RWPE2 (cell line): Measurements from ENCODE around the gene CCL8.

Experiments
- ATAC-seq: fragments of 200-7000 bp; cut with Tn5 transposase; 3 replicates; pipeline ENCODE4 v1.9.1; 2021; ENCODE audit warnings: low read depth
- DNase-seq: peaks from one replicate; pipeline ENCODE4 v3.0.0-alpha.2; 2020; ENCODE audit warnings: low spot score
- H3K27ac ChIP-seq: fragments of 450-650 bp; 2 replicates; pipeline ENCODE4 v1.5.1; 2017; ENCODE audit warnings: mild to moderate bottlenecking; ENCODE audit not compliant: poor library complexity, severe bottlenecking
- H3K27me3 ChIP-seq: fragments of 250-450 bp; sonication (Bioruptor Pico); 2 replicates; pipeline ENCODE4 v1.5.1; 2021; ENCODE audit warnings: mild to moderate bottlenecking, moderate library complexity; ENCODE audit not compliant: insufficient read depth, poor library complexity, severe bottlenecking
- H3K36me3 ChIP-seq: fragments of 250-450 bp; sonication (Bioruptor Pico); 2 replicates; pipeline ENCODE4 v1.5.1; 2020; ENCODE audit warnings: low read depth, mild to moderate bottlenecking, moderate library complexity
- H3K4me1 ChIP-seq: fragments of 250-450 bp; sonication (Bioruptor Pico); 2 replicates; pipeline ENCODE4 v1.5.1; 2021; ENCODE audit warnings: mild to moderate bottlenecking, moderate library complexity; ENCODE audit not compliant: insufficient read depth, poor library complexity, severe bottlenecking
- H3K4me3 ChIP-seq: fragments of 250-450 bp; sonication (Bioruptor Pico); 2 replicates; pipeline ENCODE4 v1.5.1; 2021; ENCODE audit warnings: mild to moderate bottlenecking, moderate library complexity; ENCODE audit not compliant: severe bottlenecking
- H3K9me3 ChIP-seq: fragments of 250-450 bp; sonication (Bioruptor Pico); 2 replicates; pipeline ENCODE4 v1.5.1; 2021; ENCODE audit warnings: mild to moderate bottlenecking, moderate library complexity; ENCODE audit not compliant: severe bottlenecking
- CTCF ChIP-seq: fragments of 450-650 bp; IDR thresholded peaks from one replicate; pipeline ENCODE4 v1.5.1; 2017; ENCODE audit warnings: mild to moderate bottlenecking, moderate library complexity; ENCODE audit not compliant: poor library complexity, severe bottlenecking

The CCL8 gene

GRCh38 chr17:34363183-34363661, 44.0 kb downstream of the CCL8 start, which contains the start of gene CCL1:
CCL1 (minus strand) TSS chr17:34363233; CDS start chr17:34363161, 72 bp downstream.
- H3K9me3 ChIP-seq = no peaks in the 10 kb centered on the region
- no peaks in the 10 kb centered on the region for H3K4me1 ChIP-seq
- TF ChIP-seq CTCF = no peak
- ATAC-seq (no peak), DNase-seq (no peak)
- H3K27me3 ChIP-seq = no peaks in the 10 kb centered on the region
- H3K27ac ChIP-seq = no peak within 1 kb of the TSS
- no peak within 1 kb of the TSS for H3K4me3 ChIP-seq
- H3K36me3 ChIP-seq = no peaks in the 10 kb centered on the region

- no peaks in the 10 kb centered on the region for H3K27me3 ChIP-seq
- no peak for DNase-seq
- ATAC-seq = no peak
- H3K27ac ChIP-seq = no peak overlapping the region
- H3K4me1 ChIP-seq = no peaks in the 10 kb centered on the region
- no peak for TF ChIP-seq CTCF
- H3K9me3 ChIP-seq = no peaks in the 10 kb centered on the region
- H3K4me3 ChIP-seq = no peak overlapping the region
- no peaks in the 10 kb centered on the region for H3K36me3 ChIP-seq
Measured at GRCh38 chr17:34364751-34365150, 45.5 kb downstream of the CCL8 start.

- DNase-seq = no peak
- Histone ChIP-seq H3K27me3 (no peaks in the 10 kb centered on the region), H3K36me3 (no peaks in the 10 kb centered on the region), H3K4me3 (no peak overlapping the region), H3K27ac (no peak overlapping the region), H3K4me1 (no peaks in the 10 kb centered on the region), H3K9me3 (no peaks in the 10 kb centered on the region)
- ATAC-seq = no peak
- TF ChIP-seq CTCF = no peak
Measured at GRCh38 chr17:34365340-34365739, 46.1 kb downstream of the CCL8 start.

GRCh38 chr17:34366010-34366409, 46.8 kb downstream of the CCL8 start:
- Histone ChIP-seq H3K4me3 (no peak overlapping the region), H3K27ac (no peak overlapping the region), H3K36me3 (no peaks in the 10 kb centered on the region), H3K9me3 (no peaks in the 10 kb centered on the region), H3K27me3 (no peaks in the 10 kb centered on the region), H3K4me1 (no peaks in the 10 kb centered on the region)
- DNase-seq (no peak), ATAC-seq (no peak)
- TF ChIP-seq CTCF = no peak

- Histone ChIP-seq H3K9me3 (no peaks in the 10 kb centered on the region), H3K4me1 (no peaks in the 10 kb centered on the region), H3K27me3 (no peaks in the 10 kb centered on the region), H3K27ac (no peak overlapping the region), H3K4me3 (no peak overlapping the region), H3K36me3 (no peaks in the 10 kb centered on the region)
- TF ChIP-seq CTCF = no peak
- DNase-seq = no peak
- ATAC-seq = no peak
Measured at GRCh38 chr17:34366529-34367107, 47.4 kb downstream of the CCL8 start.
